HG03521 (cell line): ENCODE measurements around the gene NBPF1.
"Not testable (repeated sequence)": the region's sequence is repeated elsewhere in the genome, so short reads cannot be mapped to it uniquely, and the experiment has no call there.

Experiments used
- ATAC-seq: cut with Tn5 transposase; IDR thresholded peaks from one replicate; pipeline ENCODE4 v1.9.1; 2021; ENCODE audit warnings: mild to moderate bottlenecking, moderate library complexity; ENCODE audit not compliant: unreplicated experiment

The NBPF1 gene

DNA sequence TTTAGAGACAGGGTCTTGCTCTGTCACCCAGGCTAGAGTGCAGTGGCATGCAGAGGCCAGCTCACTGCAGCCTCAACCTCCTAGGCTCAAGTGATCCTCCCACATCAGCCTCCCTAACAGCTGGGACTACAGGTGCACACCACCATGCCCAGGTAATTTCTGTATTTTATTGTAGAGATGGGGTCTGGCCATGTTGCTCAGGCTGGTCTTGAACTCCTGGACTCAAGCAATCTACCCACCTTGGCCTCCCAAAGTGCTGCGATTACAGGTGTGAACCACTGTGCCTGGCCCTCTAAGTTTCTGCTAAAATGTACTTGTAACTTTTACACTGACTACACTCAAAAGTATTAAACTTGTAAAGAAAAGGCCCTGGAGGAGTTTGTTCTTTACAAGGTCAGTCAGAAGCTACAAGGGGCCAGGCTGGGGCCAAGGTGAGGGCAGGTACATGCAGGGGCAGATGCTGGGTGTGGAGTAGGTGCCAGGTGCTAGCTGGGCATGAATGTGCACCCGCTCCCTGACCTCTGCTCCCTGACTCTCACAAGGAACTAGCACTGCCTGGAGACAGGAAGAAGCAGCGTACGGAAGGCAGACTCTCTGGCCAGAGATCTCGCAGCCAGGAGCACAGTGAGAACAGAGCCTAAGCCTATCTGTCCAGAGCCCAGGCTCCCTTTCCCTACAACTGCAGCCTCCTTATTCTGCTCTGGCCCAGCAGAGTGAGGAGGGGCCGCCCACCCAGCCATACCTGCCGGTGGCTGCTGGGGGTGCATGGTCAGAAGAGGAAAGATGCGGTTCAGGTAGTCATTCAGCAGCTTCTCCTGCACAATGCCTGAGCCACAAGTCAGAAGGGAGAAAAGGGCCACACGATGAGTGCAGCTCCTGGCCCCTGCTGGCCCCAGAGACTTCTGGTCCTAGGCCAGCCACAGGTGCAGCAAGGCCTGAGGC is 28.9 kb upstream of the NBPF1 start:
- not testable (repeated sequence) for ATAC-seq

DNA sequence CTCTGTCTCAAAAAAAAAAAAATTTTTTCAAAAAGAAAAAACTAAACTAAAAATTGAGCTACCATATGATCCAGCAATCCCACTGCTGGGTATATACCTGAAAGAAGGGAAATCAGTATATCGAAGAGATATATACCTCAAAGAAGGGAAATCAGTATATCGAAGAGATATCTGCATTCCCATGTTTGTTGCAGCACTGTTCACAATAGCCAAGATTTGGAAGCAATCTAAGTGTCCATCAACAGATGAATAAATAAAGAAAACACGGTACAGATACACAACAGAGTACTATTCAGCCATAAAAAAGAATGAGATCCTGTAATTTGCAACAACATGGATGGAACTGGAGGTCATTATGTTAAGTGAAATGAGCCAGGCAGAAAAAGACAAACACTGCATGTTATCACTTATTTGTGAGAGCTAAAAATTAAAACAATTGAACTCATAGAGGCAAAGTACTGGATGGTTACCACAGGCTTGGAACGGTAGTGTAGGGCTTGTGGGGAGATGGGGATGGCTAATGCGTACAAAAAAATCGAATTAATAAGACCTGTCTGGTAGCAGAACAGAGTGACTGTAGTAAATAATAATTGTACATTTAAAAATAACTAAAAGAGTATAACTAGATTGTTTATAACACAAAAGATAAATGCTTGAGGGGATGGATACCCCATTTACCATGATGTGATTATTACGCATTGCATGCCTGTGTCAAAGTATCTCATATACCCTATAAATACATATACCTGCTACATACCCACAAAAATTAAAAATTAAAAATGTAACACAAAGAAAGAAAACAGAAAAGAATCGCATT is 28.0 kb upstream of the NBPF1 start:
- ATAC-seq = not testable (repeated sequence)

DNA sequence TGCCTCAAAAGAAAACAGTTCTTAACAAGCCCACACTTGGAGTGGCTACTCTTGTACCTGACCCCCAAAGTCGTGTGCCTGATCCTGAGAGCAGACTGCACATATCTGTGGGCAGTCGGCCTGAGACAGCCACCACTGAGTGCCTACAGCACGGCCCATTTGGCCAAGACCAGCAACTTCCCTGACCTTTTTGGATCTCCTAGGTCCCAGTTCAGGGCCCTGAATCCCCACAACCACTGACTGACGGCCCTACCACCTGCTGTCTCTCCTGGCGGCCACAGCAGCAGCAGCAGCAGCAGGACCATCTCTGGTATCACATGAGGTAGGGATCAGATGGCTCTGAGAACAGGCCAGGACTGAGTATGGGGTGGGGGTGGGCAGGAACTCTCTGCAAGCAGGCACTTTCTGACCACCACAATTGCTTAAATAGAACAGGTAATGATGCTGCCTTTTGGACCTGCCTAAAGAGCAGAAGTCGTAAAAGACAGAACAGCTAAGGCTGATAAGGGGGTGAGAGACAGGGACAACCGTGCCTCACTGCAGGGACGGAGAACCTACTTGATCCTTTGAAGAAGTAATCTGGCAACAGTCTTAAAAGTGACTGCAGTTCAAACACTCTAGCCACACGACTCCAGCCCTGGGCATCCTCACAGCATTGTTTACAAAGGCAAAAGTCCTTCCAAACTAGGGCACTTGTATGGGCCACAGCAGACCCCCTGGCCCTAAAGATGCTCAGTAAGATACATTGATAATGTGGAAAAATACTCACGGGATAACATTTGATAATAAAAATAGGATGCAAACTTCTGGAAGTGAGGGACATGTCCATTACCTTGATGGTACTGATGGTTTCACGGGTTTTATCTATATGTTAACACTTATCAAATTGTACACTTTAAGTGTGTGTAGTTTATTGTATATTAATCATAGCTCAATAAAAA is 26.0 kb upstream of the NBPF1 start:
- ATAC-seq = not testable (repeated sequence)

DNA sequence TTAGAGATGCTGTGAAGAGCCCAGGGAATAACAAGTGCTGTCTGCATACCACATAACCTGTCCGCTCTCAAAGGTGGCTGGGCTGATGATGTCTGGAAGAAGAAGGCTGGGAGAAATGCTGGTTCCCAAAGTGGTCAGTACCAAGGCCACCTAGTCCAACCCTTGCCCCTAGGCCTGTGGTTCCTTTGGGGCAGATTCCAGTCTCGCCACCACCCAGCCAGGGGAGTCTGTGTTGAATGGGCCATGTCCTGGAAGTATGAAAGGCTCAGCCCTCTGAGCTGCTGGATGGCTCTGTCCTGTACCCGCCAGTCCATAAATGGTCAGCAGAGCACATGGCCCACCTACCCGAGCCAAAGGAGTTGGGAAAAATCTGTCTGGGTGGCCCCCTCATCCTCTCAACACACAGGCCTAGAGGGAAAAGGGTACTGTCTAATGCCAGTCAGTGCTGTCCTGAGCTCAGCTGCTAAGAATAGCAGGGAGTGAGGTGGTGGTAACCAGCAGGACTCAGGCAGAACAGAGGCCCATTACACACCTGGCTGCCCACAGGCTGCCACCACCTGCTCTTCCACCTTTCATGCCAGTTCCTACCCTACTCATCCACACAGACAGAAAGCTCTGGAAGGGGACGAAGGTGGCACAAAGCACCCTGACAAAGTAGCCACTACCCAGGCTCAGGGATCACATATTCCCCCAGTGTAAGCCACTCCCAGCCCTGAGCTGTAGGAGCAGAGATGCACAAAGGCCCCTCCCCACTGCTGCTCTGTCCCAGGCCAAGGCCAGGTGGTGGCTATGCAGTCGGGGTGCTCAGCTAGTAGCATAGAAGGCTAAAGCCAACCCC is 24.8 kb upstream of the NBPF1 start:
- ATAC-seq = not testable (repeated sequence)

DNA sequence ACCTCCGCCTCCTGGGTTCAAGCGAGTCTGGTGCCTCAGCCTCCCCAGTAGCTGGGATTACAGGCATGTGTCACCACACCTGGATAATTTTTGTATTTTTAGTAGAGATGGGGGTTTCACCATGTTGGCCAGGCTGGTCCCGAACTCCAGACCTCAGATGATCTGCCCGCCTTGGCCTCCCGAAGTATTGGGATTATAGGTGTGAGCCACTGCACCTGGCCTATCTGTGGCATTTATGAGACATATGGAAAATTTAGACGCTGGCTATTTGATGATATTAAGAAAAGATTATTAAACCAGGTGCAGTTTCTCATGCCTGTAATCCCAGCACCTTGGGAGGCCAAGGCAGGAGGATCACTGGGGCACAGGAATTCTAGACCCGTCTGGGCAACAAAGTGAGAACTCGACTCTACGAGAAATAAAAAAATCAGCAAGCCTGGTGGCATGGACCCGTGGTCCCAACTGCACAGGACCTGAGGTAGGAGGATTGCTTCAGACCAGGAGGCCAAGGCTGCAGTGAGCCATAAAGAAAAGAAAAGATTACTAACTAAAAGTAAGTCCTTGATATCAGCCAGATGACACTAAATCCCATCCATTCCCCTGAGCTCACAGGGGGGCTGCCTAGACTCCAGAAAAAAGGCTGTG is 23.3 kb upstream of the NBPF1 start:
- not testable (repeated sequence) for ATAC-seq

DNA sequence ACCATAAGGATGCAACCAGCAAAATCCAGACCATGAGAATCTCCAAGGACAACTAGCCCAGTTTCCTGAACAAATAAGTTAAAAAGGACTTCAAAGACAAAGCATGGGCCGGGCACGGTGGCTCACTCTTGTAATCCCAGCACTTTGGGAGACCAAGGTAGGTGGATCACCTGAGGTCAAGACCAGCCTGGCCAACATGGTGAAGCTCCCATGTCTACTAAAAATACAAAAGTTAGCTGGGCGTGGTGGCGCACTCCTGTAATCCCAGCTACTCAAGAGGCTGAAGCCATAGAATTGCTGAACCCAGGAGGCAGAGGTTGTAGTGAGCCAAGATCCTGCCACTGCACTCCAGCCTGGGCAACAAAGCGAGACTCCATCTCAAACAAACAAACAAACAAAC is 22.6 kb upstream of the NBPF1 start:
- ATAC-seq = not testable (repeated sequence)

DNA sequence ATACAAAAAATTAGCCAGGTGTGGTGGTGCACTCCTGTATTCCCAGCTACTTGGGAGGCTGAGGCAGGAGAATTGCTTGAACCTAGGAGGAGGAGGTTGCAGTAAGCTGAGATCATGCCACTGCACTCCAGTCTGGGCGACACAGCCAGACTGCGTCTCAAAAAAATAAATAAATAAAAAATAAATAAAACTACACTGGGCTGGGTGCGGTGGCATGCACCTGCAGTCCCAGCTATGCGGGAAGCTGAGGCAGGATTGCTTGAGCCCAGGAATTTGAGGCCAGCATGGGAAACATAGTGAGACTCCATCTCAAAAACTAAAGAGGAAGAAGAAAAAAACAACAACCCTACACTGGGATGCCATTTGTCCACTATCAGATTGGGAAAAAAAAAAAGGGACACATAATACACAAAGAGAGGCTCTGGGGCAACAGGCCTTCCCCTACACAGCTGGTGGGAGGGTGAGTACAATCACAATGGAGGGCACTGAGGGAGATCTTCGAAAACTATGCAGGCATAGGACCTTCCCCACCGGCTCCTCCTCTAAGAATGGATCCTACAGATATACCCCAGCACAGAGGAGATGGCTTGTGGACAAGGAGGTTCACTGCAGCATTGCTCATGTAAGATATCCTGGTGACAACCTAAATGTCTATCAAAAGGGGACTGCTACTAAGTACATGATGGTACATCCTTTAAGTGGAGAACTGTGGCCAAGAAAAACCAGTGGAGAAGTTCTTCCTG is 20.3 kb upstream of the NBPF1 start:
- ATAC-seq = not testable (repeated sequence)

DNA sequence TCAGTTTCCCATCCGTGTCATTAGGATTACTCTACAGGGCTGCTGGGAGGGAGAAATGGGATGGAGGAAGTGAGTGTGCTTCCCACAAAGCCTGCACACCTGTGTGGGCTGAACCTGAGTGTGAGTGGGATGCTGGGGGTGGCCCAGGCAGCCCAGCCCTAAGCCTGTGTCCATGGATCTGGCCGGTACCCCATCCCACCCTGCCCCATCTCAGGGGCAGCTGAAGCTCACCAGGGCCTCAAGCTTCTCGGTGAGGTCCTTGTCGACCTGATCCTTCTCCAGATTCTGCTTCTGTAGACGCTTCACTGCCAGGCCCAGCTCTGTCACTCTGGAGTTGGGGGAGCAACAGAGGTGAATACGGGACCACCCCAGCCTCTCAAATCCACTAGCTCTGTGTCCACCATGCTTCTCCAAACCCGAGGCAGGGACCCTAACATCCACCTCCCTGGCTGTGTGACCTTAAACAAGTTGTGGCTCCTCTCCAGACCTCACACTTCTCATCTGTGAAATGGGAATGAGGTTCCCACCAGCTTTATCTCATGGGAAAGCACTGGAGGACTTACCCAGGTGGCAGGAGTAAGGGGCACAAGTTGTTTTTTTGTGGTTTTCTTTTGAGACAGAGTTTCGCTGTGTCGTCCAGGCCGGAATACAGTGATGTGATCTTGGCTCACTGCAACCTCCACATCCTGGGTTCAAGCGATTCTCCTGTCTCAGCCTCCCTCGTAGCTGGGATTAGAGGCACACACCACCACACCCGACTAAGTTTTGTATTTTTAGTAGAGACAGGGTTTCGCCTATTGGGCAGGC is 18.9 kb upstream of the NBPF1 start:
- ATAC-seq = not testable (repeated sequence)

DNA sequence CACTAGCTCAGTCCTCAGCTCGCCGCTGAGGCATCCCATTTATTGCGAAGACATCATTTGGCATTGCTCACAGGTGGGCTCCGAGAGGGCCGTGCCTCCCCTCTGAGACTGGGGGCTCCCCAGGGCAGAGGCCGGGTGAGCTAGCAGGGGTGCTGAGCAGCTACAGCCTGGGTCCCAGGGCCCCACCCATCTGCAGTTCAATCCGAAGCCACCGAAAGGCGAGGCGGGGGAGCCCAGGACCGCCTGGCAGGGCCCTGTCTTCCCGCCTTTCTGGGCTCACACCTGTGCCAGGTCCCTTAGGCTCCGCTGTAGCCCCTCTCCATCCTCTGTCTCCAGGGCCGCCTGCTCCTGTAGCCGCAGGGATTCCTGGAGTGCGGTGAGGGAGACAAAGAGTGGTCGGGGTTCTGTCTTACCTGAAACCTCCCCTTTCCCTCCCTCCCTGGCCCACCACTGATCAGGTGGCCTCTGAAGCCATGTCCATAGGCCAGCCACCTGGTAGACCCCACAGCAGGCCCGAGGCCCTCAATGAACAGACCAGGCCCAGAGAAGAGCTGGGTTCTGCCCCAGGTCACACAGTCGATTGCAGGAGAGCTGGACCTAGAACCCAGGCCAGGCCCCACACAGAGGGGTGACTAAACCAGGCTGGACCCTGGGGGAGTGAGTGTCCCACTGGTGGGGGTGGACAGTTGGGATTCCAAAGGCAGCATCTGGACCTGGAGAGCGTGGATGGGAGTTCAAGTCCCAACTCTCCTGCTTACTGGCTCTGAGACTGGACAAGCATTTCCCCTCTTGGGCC is 18.1 kb upstream of the NBPF1 start:
- ATAC-seq = no peak

DNA sequence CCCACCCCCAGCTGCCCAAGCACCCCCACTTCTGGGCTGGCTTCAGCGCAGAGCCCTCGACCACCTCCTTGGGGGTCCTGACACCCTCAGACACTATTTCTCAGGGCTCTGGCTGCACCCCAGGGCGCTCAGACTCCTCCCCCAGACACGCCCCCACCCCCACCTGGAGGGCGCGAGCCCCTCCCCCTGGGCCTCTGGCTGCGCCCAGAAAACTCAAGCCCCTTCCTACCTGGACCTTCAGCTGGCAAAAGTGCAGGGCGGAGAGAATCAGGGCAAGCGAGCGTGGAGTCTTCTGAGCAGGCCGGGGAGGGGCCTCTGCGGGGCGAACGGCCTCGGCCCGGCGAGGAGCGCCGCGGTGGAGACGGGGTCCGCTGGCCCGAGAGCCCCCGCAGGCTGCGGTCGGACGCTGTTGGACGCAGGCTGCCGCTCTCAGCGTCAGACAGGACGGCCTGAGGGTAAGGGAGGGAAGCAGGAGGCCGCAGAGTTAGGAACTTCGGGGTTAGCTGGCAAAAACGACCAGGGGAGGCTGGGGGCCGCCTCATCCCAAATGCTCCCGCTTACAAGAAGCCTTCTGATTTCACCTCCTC is 17.4 kb upstream of the NBPF1 start:
- no peak for ATAC-seq

DNA sequence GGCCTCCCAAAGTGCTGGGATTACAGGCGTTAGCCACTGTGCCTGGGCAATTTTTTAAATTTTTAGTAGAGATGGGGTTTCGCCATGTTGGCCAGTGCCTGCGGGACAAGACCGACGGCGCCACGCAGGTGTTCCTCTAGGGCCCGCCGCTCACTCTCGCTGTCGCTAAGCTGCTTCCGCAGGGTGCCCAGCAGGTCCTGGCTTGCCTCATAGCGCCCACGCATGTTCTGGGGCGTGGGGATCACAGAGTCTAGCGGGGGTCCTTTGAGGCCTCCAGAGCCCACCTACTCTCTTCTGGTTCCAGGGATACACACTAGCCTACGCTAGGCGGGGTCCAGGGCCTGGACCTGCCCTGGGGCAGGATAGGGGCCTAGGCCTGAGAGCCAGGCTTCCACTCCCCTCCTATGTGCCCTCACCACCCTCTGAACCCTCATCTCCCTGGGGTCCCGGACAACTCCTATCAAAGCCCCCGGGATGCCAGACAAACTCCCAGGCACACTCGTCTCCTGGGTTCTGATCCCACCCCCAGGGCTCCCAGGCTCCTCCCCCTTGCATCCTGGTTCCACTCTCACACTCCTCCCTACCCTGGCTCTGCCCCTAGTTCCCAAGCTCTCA is 16.7 kb upstream of the NBPF1 start:
- not testable (repeated sequence) for ATAC-seq

DNA sequence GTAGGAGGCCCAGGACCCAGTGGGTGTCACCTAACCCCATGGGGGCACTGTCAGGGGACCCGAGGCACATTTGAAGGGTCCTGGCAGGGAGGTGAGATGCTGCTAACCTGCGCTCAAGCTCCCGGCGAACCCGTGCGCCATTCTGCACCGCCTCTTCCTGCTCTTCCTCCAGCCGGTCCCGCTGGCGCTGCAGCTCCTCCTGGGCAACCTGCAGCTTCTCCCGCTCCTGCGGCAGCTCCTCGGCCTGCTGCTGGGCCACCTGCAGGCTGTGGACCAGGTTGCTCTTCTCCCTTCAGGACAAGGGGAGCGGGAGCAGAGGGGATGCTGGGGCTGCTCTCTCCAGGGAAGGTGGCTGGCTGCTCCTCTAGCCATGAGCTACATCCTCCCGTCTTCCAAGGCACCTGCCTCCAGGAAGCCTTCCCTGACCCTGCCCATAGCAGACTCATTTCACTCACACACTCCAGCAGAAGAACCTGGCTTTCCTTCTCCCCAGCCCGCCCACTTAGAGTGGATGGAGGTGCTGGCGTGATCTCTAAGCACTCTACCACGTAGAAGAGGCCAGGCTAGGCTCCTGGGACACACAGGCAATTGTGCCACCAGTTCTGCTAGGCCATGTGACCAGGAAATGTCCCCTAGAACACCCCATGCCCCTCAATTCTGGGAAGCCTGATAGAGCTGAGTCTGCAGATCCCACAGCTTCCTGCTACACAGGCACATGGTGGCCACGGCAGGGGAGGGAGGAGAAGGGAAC is 15.2 kb upstream of the NBPF1 start:
- no peak for ATAC-seq

DNA sequence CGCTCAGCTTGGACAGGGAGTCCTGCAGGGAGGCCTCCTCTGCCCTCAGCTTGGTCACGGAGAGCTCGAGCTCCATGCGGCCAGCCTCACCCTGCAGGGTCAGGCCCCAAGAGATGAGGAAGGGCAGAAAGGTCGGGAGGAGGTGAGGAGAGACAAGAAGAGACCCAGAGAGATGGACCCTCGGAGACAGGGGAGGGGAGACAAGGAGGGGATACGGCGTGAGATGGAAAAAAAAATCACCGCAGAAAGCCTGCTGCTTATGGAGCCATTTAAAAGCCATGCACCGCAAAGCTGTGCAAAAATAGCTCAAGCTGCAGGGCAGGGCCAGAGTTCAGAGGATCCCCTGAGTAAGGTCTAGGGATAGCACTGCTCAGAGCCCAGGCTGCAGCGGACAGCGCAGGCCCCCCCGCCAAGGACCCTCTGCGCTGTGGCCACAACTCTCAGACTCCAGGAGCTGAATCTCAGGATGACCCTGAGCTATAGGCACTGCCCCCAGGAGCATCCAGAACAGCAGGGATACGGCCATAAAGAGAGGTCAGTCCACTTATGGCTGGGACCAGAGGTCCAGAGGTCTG is 13.1 kb upstream of the NBPF1 start:
- not testable (repeated sequence) for ATAC-seq

DNA sequence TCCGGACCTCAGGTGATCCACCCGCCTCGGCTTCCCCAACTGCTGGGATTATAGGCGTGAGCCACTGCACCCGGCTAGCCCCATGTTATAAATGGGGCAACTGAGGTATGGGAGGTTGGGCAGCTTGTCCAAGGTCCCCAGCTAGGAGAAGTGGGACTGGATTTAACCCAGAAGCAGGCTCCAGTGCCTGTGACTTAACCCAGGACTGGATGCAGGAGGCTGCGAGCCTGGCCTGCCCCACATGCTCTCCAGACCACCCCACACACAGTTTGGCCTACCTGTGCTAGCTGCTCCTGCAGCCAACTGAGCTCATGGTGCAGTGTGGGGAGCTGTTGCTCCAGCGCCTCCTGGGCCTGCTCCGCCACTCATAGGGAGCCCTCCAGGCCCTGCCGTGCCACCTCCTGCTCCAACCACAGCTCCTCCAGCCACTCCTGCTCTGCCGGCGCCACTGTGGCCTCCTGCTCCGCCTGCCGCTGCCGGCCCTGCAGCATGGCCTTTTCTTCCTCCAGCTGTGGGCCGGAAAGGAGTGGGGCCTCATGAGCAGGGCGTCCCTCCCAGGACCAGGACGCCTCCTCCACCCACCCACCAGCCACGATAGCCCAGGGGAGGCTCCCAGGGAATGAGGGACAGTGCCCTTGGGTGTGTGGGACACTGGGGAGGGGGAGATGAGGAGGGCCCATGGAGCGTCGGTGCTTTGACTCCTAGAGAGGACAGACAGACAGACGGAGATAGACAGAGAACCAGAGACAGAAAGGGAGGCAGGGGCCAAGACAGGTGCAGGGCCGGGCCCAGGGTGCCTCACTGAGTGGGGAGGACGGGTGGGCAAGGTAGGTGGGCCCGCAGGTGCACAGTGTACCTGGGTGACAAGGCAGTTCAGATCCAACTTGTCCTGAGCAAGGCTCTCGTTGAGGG is 12.4 kb upstream of the NBPF1 start:
- ATAC-seq = no peak
